PC-9 (cell line): ENCODE measurements around the gene PITPNC1.

Source experiments
- CTCF ChIP-seq: fragments of 200-600 bp; sonication (generic); conservative IDR thresholded peaks from 2 replicates; pipeline ENCODE4 v1.6.1; 2017; ENCODE audit warnings: mixed run types, antibody characterized with exemption, mild to moderate bottlenecking, moderate library complexity
- EZH2 ChIP-seq: fragments of 200-600 bp; sonication (generic); IDR thresholded peaks from 2 replicates; pipeline ENCODE4 v1.8.0; 2017; ENCODE audit warnings: antibody characterized with exemption, low read depth

- no peak for TF ChIP-seq CTCF
- no peak for TF ChIP-seq EZH2
Observed at GRCh38 chr17:67671493-67671892, 294.4 kb downstream of the PITPNC1 start.
